Vagina (tissue), 2 donors: ENCODE measurements around the gene AARS2.
"Not testable (repeated sequence)": the region's sequence is repeated elsewhere in the genome, so short reads cannot be mapped to it uniquely, and the experiment has no call there.

ENCODE experiments used
- CTCF ChIP-seq, 3 experiments: fragments of 450-650 bp in 2 of 3; fragments of 200-600 bp in 1 of 3; sonication (generic) in 1 of 3; IDR thresholded peaks; one replicate each; pipeline ENCODE4 v1.5.1; 2017 to 2019; ENCODE audit warnings: antibody characterized with exemption in 3 of 3, mild to moderate bottlenecking in 2 of 3, moderate library complexity in 2 of 3
- POLR2A ChIP-seq, 2 donors: fragments of 450-650 bp; IDR thresholded peaks; one replicate each; pipeline ENCODE4 v1.6.1; 2017; ENCODE audit warnings: antibody characterized with exemption in 2 of 2, mild to moderate bottlenecking in 2 of 2, moderate library complexity in 2 of 2

DNA sequence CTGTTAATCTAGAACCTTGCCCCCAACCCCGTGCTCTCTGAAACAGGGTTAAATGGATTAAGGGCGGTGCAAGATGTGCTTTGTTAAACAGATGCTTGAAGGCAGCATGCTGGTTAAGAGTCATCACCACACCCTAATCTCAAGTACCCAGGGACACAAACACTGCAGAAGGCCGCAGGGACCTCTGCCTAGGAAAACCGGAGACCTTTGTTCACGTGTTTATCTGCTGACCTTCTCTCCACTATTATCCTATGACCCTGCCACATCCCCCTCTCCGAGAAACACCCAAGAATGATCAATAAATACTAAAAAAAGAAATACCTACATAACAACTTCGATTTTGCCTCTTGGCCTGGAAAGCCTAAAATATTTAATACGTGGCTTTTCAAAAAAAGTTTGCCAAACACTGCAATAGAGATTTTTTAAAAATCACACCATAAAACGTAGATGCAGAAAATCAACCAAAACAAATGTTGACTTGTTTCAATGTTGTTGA lies 4.0 kb upstream of the AARS2 start:
- TF ChIP-seq CTCF, POLR2A (IDR thresholded peaks at IDR 0.05): not testable (repeated sequence)
